ENCODE data around the gene BMPR1A.

BMPR1A gene

DNA sequence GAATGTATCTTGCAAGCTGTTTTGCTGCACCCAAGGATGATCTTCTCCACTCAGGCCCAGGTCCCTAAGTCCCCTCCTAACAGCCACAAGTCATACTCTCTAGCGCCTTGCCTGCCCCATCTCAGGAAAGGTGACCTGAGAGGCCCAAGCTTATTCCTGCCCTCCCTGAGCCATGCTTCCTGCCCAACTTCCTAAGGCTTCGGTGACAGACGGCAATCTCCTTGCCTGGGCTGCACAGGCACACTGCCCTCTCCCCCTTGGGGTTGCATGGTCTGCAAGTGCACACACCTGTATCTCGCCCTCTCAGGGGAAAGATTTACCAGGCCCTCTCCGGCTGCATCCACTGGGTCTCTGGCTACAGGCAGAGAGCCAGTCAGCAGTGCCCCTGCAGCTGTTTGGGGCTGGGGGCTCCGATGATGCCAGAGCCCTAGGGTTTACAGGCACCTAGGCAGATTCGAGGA is 211.1 kb downstream of the BMPR1A start:
- no peak overlapping the region for H2AFZ ChIP-seq (ENCODE audit: low read length)
- no peaks in the 10 kb centered on the region for H3K27me3 ChIP-seq (ENCODE audit: insufficient read depth, low read length, poor library complexity, severe bottlenecking)
- no peak overlapping the region for H3K9ac ChIP-seq (ENCODE audit: low read depth, low read length, poor library complexity, severe bottlenecking)
- H3K4me1 ChIP-seq (ENCODE audit: insufficient read depth, low read length, poor library complexity, severe bottlenecking): peaks cover 5% of the 10 kb centered on the region
- TF ChIP-seq EZH2phosphoT487 (IDR thresholded peaks at IDR 0.05; ENCODE audit: borderline replicate concordance): no peak
- TF ChIP-seq, protein P1, sequence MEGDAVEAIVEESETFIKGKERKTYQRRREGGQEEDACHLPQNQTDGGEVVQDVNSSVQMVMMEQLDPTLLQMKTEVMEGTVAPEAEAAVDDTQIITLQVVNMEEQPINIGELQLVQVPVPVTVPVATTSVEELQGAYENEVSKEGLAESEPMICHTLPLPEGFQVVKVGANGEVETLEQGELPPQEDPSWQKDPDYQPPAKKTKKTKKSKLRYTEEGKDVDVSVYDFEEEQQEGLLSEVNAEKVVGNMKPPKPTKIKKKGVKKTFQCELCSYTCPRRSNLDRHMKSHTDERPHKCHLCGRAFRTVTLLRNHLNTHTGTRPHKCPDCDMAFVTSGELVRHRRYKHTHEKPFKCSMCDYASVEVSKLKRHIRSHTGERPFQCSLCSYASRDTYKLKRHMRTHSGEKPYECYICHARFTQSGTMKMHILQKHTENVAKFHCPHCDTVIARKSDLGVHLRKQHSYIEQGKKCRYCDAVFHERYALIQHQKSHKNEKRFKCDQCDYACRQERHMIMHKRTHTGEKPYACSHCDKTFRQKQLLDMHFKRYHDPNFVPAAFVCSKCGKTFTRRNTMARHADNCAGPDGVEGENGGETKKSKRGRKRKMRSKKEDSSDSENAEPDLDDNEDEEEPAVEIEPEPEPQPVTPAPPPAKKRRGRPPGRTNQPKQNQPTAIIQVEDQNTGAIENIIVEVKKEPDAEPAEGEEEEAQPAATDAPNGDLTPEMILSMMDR (conservative IDR thresholded peaks at IDR 0.05; ENCODE audit: low read length): no peak
- H3K9me3 ChIP-seq (ENCODE audit: insufficient read depth, low read depth, low read length): no peaks in the 10 kb centered on the region
- H3K4me3 ChIP-seq (ENCODE audit: low read length, poor library complexity, severe bottlenecking): no peak overlapping the region
- no peaks in the 10 kb centered on the region for H3F3A ChIP-seq (ENCODE audit: low read depth)
- H3K9me2 ChIP-seq (replicated peaks; ENCODE audit: low read depth, low read length): no peaks in the 10 kb centered on the region
- no peaks in the 10 kb centered on the region for H3K79me2 ChIP-seq (ENCODE audit: insufficient read depth, low read length)
- no peaks in the 10 kb centered on the region for H4K20me1 ChIP-seq (ENCODE audit: insufficient read depth, low read length, poor library complexity, severe bottlenecking)
- no peak overlapping the region for H3K4me2 ChIP-seq (ENCODE audit: low read depth, low read length, poor library complexity, severe bottlenecking)
- H3K36me3 ChIP-seq (ENCODE audit: insufficient read depth, low read length): no peaks in the 10 kb centered on the region

DNA sequence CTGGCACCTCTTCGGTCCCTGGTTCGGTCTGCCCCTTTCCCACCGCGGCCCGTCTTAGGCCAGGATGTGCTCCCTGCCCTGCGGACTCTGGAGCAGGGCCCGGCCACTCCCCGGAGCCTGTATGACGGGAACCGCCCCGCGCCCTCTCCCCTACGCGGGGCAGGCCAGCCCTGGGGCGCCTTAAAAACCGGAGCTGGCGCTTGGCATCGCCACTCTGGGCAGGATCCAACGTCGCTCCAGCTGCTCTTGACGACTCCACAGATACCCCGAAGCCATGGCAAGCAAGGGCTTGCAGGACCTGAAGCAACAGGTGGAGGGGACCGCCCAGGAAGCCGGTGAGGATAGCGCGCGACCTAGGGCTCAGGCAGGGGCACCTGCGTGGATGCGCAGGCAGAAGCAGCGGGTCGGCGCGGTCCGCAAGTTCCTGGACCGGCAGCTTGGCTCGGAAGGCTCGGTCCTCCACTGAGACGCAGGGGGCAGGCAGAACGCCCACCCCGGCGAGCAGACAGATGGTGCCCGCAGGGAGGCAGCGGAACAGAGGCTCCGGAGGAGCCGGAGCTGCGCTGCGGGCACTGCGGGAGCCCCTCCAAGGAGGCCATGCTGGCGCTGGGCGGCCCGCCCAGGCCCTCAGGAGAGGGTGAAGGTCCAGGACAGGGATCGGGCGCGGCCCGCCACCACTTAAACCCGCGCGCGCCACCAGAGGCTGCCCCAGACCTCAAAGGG is 212.0 kb downstream of the BMPR1A start, which contains the start of gene ADIRF:
Gene ADIRF (plus strand): TSS at position 212 of the 723 bp plus-strand sequence. CDS start 63 bp downstream, at position 275.
- H3K36me3 ChIP-seq (ENCODE audit: insufficient read depth, low read length): no peaks in the 10 kb centered on the region
- no peak within 1 kb of the TSS for H3K4me3 ChIP-seq (ENCODE audit: low read length, poor library complexity, severe bottlenecking)
- H3K27me3 ChIP-seq (ENCODE audit: insufficient read depth, low read length, poor library complexity, severe bottlenecking): no peaks in the 10 kb centered on the region
- no peaks in the 10 kb centered on the region for H3K9me3 ChIP-seq (ENCODE audit: insufficient read depth, low read depth, low read length)
- H2AFZ ChIP-seq (ENCODE audit: low read length): no peak within 1 kb of the TSS
- no peak within 1 kb of the TSS for H3K9ac ChIP-seq (ENCODE audit: low read depth, low read length, poor library complexity, severe bottlenecking)
- no peak within 1 kb of the TSS for H3K4me2 ChIP-seq (ENCODE audit: low read depth, low read length, poor library complexity, severe bottlenecking)
- H3F3A ChIP-seq (ENCODE audit: low read depth): no peaks in the 10 kb centered on the region
- H3K4me1 ChIP-seq (ENCODE audit: insufficient read depth, low read length, poor library complexity, severe bottlenecking): peaks cover 5% of the 10 kb centered on the region
- no peaks in the 10 kb centered on the region for H3K79me2 ChIP-seq (ENCODE audit: insufficient read depth, low read length)
- H3K9me2 ChIP-seq (replicated peaks; ENCODE audit: low read depth, low read length): no peaks in the 10 kb centered on the region
- H4K20me1 ChIP-seq (ENCODE audit: insufficient read depth, low read length, poor library complexity, severe bottlenecking): no peaks in the 10 kb centered on the region
- TF ChIP-seq, protein P1 (conservative IDR thresholded peaks at IDR 0.05; ENCODE audit: low read length): no peak
- TF ChIP-seq EZH2phosphoT487 (IDR thresholded peaks at IDR 0.05; ENCODE audit: borderline replicate concordance): no peak

DNA sequence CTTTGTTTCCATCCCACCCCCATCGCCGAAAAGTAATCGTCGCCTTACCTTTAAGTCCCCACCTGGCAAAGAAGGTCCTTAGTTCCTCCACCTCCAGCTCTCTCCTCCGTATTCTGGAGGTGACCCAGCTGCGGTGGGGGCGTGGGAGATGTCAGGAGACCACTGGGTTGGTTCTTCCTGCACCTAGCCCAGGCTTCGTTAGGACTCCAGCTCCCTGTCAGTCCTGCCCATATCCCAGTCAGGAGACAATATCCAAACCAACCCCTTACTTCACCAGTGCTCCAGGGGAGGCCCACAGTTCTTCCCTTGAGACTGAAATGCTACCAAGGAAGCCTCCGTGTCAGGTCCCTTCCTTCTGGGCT is 212.6 kb downstream of the BMPR1A start:
- Histone ChIP-seq H3F3A (ENCODE audit: low read depth) (no peaks in the 10 kb centered on the region), H3K79me2 (ENCODE audit: insufficient read depth, low read length) (no peaks in the 10 kb centered on the region), H3K4me1 (ENCODE audit: insufficient read depth, low read length, poor library complexity, severe bottlenecking) (peaks cover 5% of the 10 kb centered on the region), H3K9me3 (ENCODE audit: insufficient read depth, low read depth, low read length) (no peaks in the 10 kb centered on the region), H3K9me2 (replicated peaks; ENCODE audit: low read depth, low read length) (no peaks in the 10 kb centered on the region), H3K4me3 (ENCODE audit: low read length, poor library complexity, severe bottlenecking) (no peak overlapping the region), H3K36me3 (ENCODE audit: insufficient read depth, low read length) (no peaks in the 10 kb centered on the region), H4K20me1 (ENCODE audit: insufficient read depth, low read length, poor library complexity, severe bottlenecking) (no peaks in the 10 kb centered on the region), H2AFZ (ENCODE audit: low read length) (no peak overlapping the region), H3K9ac (ENCODE audit: low read depth, low read length, poor library complexity, severe bottlenecking) (no peak overlapping the region), H3K4me2 (ENCODE audit: low read depth, low read length, poor library complexity, severe bottlenecking) (no peak overlapping the region), H3K27me3 (ENCODE audit: insufficient read depth, low read length, poor library complexity, severe bottlenecking) (no peaks in the 10 kb centered on the region)
- TF ChIP-seq, protein P1 (conservative IDR thresholded peaks at IDR 0.05; ENCODE audit: low read length): no peak
- no peak for TF ChIP-seq EZH2phosphoT487 (IDR thresholded peaks at IDR 0.05; ENCODE audit: borderline replicate concordance)

All from Loucy (cell line).